Skeletal muscle tissue (tissue), 4 donors: Measurements from ENCODE around the gene KIAA0319L. TPM values are rescaled to one million over a fixed set of nuclear protein-coding genes. Genes with fewer than 3 reads are reported as not detected.

Experiments
- H3K27ac ChIP-seq: one replicate; pipeline ENCODE4 v1.7.0; 2013; ENCODE audit warnings: mild to moderate bottlenecking, low read depth, low read length, inconsistent platforms
- H3K27me3 ChIP-seq, 3 donors: one replicate each; pipeline ENCODE4 v1.7.0; 2013; ENCODE audit warnings: low read length in 3 of 3; ENCODE audit not compliant: control insufficient read depth in 3 of 3, insufficient read depth in 3 of 3
- H3K36me3 ChIP-seq, 3 donors: one replicate each; pipeline ENCODE4 v1.7.0; 2013; ENCODE audit warnings: low read length in 3 of 3; ENCODE audit not compliant: control insufficient read depth in 3 of 3, insufficient read depth in 3 of 3
- H3K4me1 ChIP-seq, 3 donors: one replicate each; pipeline ENCODE4 v1.7.0; 2013; ENCODE audit warnings: low read length in 3 of 3, mild to moderate bottlenecking in 3 of 3; ENCODE audit not compliant: control insufficient read depth in 3 of 3, insufficient read depth in 3 of 3
- H3K4me3 ChIP-seq, 3 donors: one replicate each; pipeline ENCODE4 v1.7.0; 2013; ENCODE audit warnings: low read length in 3 of 3
- H3K9ac ChIP-seq, 3 donors: one replicate each; pipeline ENCODE4 v1.7.0; 2013; ENCODE audit warnings: low read length in 3 of 3, mild to moderate bottlenecking in 3 of 3, moderate library complexity in 2 of 3, low read depth in 1 of 3
- H3K9me3 ChIP-seq, 3 donors: one replicate each; pipeline ENCODE4 v1.7.0; 2013; ENCODE audit warnings: low read length in 3 of 3; ENCODE audit not compliant: control insufficient read depth in 3 of 3
- total RNA-seq: library from RNA; depleted of rRNA; stranded (reverse); fragments of >200 nt; gene quantifications from one replicate; pipeline ENCODE4 v1.2.3, GENCODE V29; 2014
- donor health status: Osteomylitis.

KIAA0319L gene
- total RNA-seq, 1 donor from 2014 or later: 18.3 TPM

DNA sequence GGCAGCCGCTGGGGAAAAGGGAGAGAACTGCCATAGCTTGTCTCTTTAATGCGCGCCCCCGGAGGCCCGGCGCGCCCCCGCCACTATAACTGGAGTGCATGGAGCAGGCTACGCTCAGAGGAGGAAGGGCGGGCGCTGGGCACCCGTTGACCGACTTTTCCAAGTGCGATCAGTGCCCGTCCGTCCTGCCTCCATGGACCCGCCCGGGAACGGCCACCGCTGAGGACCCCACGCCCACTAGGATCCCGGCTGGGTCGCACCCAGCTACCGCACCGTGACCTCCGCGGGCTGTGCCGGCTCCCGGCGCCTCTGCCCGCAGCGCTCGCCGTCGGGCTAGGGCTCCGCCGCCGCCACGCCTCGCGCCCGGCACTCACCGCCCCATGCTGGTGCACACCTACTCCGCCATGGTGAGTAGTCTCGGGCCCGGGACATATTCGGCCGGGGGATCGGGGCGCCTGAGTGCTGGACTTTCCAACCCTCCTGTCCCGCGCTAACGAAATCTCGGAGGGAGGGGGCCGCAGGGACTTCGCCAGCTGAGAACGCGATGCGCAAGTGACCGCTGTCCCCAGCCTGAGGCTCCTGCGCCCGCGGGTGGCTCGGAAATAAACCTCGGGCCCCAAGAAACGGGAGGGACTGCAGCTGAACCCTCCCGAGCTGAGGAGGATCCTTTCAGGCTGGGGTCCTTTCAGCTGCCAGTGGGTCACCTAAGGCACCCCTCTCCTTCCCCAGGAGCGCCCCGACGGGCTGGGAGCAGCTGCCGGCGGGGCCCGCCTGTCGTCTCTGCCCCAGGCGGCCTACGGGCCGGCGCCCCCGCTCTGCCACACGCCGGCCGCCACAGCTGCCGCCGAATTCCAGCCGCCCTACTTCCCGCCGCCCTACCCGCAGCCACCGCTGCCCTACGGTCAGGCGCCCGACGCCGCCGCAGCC lies 16.3 kb upstream of the KIAA0319L start, which contains the start of gene TFAP2E:
Gene TFAP2E, plus strand, starts transcription at position 117 of the 927 bp plus-strand sequence. Its CDS starts 264 bp downstream, at position 381.
- Histone ChIP-seq H3K36me3 (no peaks in the 10 kb centered on the region), H3K9ac (peak within 1 kb of the TSS in 2 of 3 donors; percentile 20 to 54), H3K9me3 (no peaks in the 10 kb centered on the region), H3K4me3 (peak within 1 kb of the TSS in 2 of 3 donors; percentile 33 to 58), H3K4me1 (peaks cover 10 to 25% (median 23%) of the 10 kb centered on the region in 3 donors), H3K27ac (no peak within 1 kb of the TSS), H3K27me3 (peaks cover 76 to 84% (median 78%) of the 10 kb centered on the region in 3 donors)

DNA sequence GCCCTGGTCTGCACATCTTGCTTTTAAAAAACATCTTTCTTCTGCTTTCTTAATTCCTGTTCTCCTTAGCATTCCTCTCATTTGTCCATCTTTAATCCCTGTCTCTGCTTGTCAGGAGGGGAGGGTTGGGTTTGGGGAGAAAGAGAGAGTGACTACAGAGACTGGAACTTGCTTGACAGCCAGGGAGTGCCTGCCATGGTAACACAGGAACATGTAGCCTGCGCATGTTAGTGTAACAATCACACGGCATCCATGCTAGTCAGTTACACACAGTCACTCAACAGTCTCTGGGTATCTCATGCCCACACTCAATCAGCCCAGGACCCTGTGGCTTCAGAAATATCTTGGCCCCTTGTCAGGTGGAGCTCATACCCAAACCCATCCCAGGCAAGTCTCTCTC lies 15.1 kb upstream of the KIAA0319L start:
- Histone ChIP-seq H3K27ac (no peak overlapping the region), H3K9me3 (no peaks in the 10 kb centered on the region), H3K4me3 (no peak overlapping the region), H3K4me1 (peaks cover 5 to 26% (median 25%) of the 10 kb centered on the region in 3 donors), H3K27me3 (peaks cover 65 to 80% (median 66%) of the 10 kb centered on the region in 3 donors), H3K36me3 (no peaks in the 10 kb centered on the region), H3K9ac (no peak overlapping the region)

DNA sequence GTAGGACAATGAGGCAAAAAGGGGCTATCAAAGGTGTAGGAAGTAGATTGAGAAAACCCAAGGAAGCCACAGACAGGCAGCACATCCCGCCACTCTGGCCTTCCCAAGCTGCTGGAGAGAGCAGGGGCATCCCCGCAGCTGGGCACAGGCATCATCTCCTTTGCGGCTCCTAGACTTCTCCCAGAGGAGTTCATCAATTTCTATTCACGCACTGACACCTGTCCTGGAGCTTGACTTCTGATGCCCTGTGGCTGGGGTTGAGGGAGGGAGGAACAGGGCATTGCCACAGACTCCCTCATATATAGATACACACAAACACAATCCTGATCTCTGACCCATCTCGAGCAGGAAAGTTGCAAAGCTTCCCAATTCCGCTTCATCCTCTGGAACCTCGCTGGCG lies 14.1 kb upstream of the KIAA0319L start:
- H3K9ac ChIP-seq: no peak overlapping the region
- peaks cover 3 to 6% (median 4%) of the 10 kb centered on the region in 3 donors for H3K36me3 ChIP-seq
- no peaks in the 10 kb centered on the region for H3K9me3 ChIP-seq
- peaks cover 3 to 23% (median 21%) of the 10 kb centered on the region in 3 donors for H3K4me1 ChIP-seq
- peaks cover 57 to 71% (median 58%) of the 10 kb centered on the region in 3 donors for H3K27me3 ChIP-seq
- H3K4me3 ChIP-seq: no peak overlapping the region
- H3K27ac ChIP-seq: no peak overlapping the region

DNA sequence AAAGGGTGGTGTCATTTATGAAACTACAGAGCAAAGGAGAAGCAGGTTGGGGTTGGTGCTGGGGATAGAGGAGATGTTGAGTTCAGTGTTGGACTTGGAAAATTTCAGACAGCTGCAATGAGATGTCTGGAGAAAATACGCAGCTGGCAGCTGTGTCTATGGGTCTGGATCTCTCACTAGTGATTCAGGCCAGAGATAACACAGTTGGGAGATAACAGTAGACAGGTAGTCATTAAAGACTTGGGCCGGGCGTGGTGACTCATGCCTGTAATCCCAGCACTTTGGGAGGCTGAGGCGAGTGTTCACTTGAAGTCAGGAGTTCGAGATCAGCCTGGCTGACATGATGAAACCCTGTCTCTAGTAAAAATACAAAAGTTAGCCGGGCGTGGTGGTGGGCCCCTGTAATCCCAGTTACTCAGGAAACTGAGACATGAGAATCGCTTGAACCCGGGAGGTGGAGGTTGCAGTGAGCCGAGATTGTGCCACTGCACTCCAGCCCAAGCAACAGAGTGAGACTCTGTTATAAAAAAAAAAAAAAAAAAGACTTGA lies 13.5 kb upstream of the KIAA0319L start:
- Histone ChIP-seq H3K4me1 (peaks cover 3 to 23% (median 20%) of the 10 kb centered on the region in 3 donors), H3K9ac (no peak overlapping the region), H3K9me3 (no peaks in the 10 kb centered on the region), H3K27me3 (peaks cover 51 to 65% (median 52%) of the 10 kb centered on the region in 3 donors), H3K27ac (no peak overlapping the region), H3K36me3 (peaks cover 3 to 7% (median 5%) of the 10 kb centered on the region in 3 donors), H3K4me3 (no peak overlapping the region)

DNA sequence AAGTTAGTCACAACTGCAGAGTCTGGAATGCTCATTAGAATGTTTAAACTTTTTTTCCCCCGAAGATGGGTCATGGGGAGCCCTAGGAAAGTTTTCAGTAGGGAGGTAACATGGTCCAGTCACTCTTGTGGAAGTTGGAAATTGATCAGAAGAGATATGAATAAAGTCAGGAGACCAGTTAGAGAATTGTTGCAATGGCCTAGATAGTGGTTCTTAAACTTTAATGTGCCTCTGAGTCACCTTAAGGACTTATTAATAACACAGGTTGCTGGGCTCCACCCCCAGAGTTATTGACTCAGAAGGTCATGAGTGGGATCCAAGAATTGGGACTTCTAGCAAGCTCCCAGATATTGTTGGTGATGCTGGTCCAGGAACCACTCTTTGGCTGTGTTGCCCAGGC lies 12.7 kb upstream of the KIAA0319L start:
- peaks cover 5 to 10% (median 5%) of the 10 kb centered on the region in 3 donors for H3K36me3 ChIP-seq
- H3K27ac ChIP-seq: no peak overlapping the region
- peaks cover 45 to 57% (median 45%) of the 10 kb centered on the region in 3 donors for H3K27me3 ChIP-seq
- H3K9me3 ChIP-seq: no peaks in the 10 kb centered on the region
- H3K4me1 ChIP-seq: peaks cover 3 to 23% (median 20%) of the 10 kb centered on the region in 3 donors
- no peak overlapping the region for H3K9ac ChIP-seq
- no peak overlapping the region for H3K4me3 ChIP-seq

DNA sequence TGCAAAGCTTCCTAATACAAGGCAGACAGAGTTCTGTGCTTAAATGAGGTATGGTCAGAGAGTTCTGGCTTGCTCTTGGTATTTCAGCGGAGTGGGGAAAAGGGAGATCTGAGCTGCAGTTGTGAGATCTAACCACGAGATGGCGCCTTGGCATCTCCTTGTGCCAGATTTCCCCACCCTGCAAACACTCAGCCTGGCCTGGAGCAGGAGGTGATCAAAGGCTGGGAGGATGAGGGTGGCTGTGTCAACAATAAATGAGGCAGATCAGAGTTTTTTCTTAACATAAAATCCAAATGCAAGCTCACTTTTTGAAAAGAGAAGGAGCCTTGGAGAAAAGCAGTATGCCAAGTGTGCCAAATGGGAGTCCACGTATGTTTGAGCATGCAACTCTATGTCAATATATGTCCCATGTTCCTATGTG lies 11.8 kb upstream of the KIAA0319L start:
- Histone ChIP-seq H3K9ac (peak overlapping the region in 1 of 3 donors; percentile 40), H3K4me1 (peaks cover 3 to 23% (median 23%) of the 10 kb centered on the region in 3 donors), H3K36me3 (peaks cover 11 to 19% (median 11%) of the 10 kb centered on the region in 3 donors), H3K27me3 (peaks cover 36 to 48% (median 37%) of the 10 kb centered on the region in 3 donors), H3K27ac (no peak overlapping the region), H3K4me3 (no peak overlapping the region), H3K9me3 (no peaks in the 10 kb centered on the region)

DNA sequence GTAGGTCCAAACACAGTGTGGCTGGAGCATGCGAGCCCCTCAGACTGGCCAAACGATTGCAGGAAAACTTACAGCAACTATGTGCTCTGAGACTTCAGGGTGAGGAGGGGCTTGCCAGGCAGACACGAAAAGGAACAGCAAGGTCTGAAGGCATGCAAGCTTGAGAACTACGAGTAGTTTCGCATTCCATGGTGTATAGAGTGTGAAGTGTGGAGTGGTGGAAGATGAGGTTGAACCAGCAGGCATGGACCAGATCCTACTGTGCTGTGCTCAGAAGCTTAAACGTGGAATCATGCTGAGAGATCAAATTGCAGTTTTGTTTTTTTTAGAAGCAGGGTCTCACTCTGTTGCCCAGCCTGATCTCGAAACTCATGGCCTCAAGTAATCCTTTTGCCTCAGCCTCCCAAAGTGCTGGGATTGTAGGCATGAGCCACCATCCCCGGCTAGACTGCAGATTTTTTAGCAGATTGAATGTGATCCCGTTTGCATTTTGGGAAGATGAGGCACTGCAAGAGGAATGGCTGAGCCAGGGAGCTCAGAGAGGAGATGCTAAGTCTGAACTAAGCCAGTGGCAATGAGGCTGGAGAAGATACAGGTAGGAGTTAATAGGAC lies 10.8 kb upstream of the KIAA0319L start:
- Histone ChIP-seq H3K27ac (no peak overlapping the region), H3K27me3 (peaks cover 28 to 39% (median 30%) of the 10 kb centered on the region in 3 donors), H3K9ac (peak overlapping the region in 2 of 3 donors; percentile 36 to 40), H3K4me1 (peaks cover 3 to 18% (median 17%) of the 10 kb centered on the region in 3 donors), H3K36me3 (peaks cover 11 to 20% (median 16%) of the 10 kb centered on the region in 3 donors), H3K4me3 (no peak overlapping the region), H3K9me3 (no peaks in the 10 kb centered on the region)

DNA sequence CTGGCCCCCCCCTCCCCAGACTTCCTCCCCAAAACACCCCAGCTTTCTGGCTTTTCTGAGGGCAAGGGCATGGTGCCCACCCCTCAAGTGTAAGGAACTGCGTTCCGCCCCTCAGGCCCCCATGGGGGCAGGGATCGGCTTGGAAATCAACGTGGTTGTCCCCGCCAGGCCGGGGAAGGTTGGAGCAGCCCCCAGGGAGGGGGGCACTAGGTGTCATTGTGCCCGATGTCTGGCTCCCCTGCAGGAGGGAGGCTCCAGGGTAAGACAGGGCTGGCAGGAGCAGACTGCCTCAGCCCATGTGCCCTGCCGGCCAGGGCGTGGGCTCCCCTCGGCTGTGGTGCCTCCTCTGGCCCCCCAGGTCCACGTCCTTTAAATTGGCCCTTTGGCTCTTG lies 8.5 kb upstream of the KIAA0319L start:
- peaks cover 20 to 24% (median 21%) of the 10 kb centered on the region in 3 donors for H3K36me3 ChIP-seq
- no peak overlapping the region for H3K27ac ChIP-seq
- peaks cover 14 to 30% (median 24%) of the 10 kb centered on the region in 3 donors for H3K4me1 ChIP-seq
- H3K9me3 ChIP-seq: no peaks in the 10 kb centered on the region
- H3K27me3 ChIP-seq: peaks cover 11 to 18% (median 12%) of the 10 kb centered on the region in 3 donors
- H3K4me3 ChIP-seq: no peak overlapping the region
- H3K9ac ChIP-seq: no peak overlapping the region

DNA sequence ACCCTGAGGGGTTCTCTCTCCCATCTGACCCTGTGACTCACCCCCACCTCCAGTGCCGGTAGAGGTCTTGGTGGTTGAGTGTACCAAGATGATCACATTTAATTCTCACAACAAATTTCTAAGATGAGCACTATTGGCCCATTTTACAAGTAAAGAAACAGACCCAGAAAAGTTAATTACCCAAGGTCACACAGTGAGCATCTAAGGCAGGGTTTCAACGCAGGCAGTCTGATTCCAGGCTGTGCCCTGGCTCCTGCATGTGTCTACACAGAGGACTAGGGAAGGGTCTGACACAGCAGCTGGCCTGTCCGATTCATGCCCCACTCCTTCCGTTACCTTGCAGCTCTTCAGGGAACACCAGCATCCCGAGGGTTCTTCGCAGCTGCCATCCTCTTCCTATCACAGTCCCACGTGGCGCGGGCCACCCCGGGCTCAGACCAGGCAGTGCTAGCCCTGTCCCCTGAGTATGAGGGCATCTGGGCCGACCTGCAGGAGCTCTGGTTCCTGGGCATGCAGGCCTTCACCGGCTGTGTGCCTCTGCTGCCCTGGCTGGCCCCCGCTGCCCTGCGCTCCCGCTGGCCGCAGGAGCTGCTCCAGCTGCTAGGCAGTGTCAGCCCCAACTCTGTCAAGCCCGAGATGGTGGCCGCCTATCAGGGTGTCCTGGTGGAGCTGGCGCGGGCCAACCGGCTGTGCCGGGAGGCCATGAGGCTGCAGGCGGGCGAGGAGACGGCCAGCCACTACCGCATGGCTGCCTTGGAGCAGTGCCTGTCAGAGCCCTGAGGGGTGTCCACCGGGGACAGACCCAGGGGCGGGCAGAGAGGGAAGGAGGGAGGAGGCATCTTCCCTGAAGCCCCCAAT lies 7.9 kb upstream of the KIAA0319L start:
- Histone ChIP-seq H3K9me3 (no peaks in the 10 kb centered on the region), H3K36me3 (peaks cover 20 to 24% (median 21%) of the 10 kb centered on the region in 3 donors), H3K4me3 (no peak overlapping the region), H3K27me3 (peaks cover 5 to 15% (median 7%) of the 10 kb centered on the region in 3 donors), H3K27ac (no peak overlapping the region), H3K4me1 (peaks cover 19 to 36% (median 31%) of the 10 kb centered on the region in 3 donors), H3K9ac (no peak overlapping the region)
